Activated B cell treated with CpG ODN at 0.5 μM for 24 hours (primary cell): Measurements from ENCODE around the gene KCNJ9. TPM values are rescaled to one million over a fixed set of nuclear protein-coding genes. Genes with fewer than 3 reads are reported as not detected.

Experiments
- ATAC-seq: fragments of 200-7000 bp; cut with Tn5 transposase; one replicate; pipeline ENCODE4 v1.10.0; 2021; ENCODE audit warnings: low read depth, mild to moderate bottlenecking, moderate library complexity
- CTCF ChIA-PET: fragments of 350-600 bp; sonication (Branson Sonifier 250); formaldehyde crosslinking; loops from one replicate; lab custom pipeline; 2021; ENCODE audit warnings: antibody characterized with exemption; lab: Charles Lee
- POLR2A ChIA-PET: fragments of 350-600 bp; sonication (Branson Sonifier 250); formaldehyde crosslinking; loops from one replicate; lab custom pipeline; 2021; ENCODE audit warnings: antibody characterized with exemption; lab: Charles Lee
- DNase-seq: peaks from one replicate; pipeline ENCODE4 v3.0.0; 2022
- H3K27ac Mint-ChIP-seq: one replicate; pipeline ENCODE4 v1.8.0; 2020; ENCODE audit warnings: mixed read lengths
- H3K27me3 Mint-ChIP-seq: one replicate; pipeline ENCODE4 v1.8.0; 2021; ENCODE audit warnings: mixed read lengths
- H3K36me3 Mint-ChIP-seq: one replicate; pipeline ENCODE4 v1.8.0; 2021; ENCODE audit warnings: low read depth, mixed read lengths
- H3K4me1 Mint-ChIP-seq: one replicate; pipeline ENCODE4 v1.8.0; 2021; ENCODE audit warnings: mixed read lengths
- H3K4me3 Mint-ChIP-seq: one replicate; pipeline ENCODE4 v1.8.0; 2020; ENCODE audit warnings: mild to moderate bottlenecking, mixed read lengths
- H3K9me3 Mint-ChIP-seq: one replicate; pipeline ENCODE4 v1.8.0; 2020; ENCODE audit warnings: mixed read lengths
- CTCF ChIP-seq: fragments of 200-600 bp; IDR thresholded peaks from one replicate; pipeline ENCODE4 v1.8.0; 2022; ENCODE audit warnings: antibody characterized with exemption, mild to moderate bottlenecking
- intact Hi-C: fragments of 100-400 bp; cut with micrococcal nuclease; formaldehyde crosslinking; loops from one replicate; pipeline ENCODE4 v1.15.1; 2024
- total RNA-seq: library from RNA; stranded (reverse); gene quantifications from 2 replicates; pipeline ENCODE4 v1.2.3, GENCODE V29; 2022

Gene KCNJ9
- total RNA-seq, 1 donor from 2014 or later: not detected

GRCh38 chr1:160061369-160062229 lies 19.7 kb upstream of the KCNJ9 start:
- intact Hi-C loops: no loop called here

GRCh38 chr1:160062230-160062532 lies 19.2 kb upstream of the KCNJ9 start:
- Mint-ChIP-seq H3K4me3 (no peak overlapping the region), H3K4me1 (no peaks in the 10 kb centered on the region), H3K36me3 (no peaks in the 10 kb centered on the region), H3K9me3 (no peaks in the 10 kb centered on the region), H3K27me3 (peaks cover 30% of the 10 kb centered on the region), H3K27ac (no peak overlapping the region)
- DNase-seq (no peak), ATAC-seq (no peak)
- ChIA-PET CTCF (no interaction called here), POLR2A (no interaction called here)
- TF ChIP-seq CTCF: no peak
- intact Hi-C loops: no loop called here

More at GRCh38 chr1:160061369-160062229, 19.7 kb upstream of the KCNJ9 start:
- Mint-ChIP-seq H3K4me3 (no peak overlapping the region), H3K4me1 (no peaks in the 10 kb centered on the region), H3K36me3 (no peaks in the 10 kb centered on the region), H3K27me3 (peaks cover 31% of the 10 kb centered on the region), H3K9me3 (no peaks in the 10 kb centered on the region), H3K27ac (no peak overlapping the region)
- TF ChIP-seq CTCF: no peak
- DNase-seq: no peak
- ChIA-PET POLR2A (no interaction called here), CTCF (interaction anchor here (1.8 kb wide), 1 partner anchor 17 kb away, joined by 6 read pairs; no protein-coding TSS in a partner anchor)
- ATAC-seq: no peak

- ChIA-PET POLR2A (no interaction called here), CTCF (no interaction called here)
- H3K36me3 Mint-ChIP-seq: no peaks in the 10 kb centered on the region
- H3K27ac Mint-ChIP-seq: no peak overlapping the region
- TF ChIP-seq CTCF: no peak
- intact Hi-C loops: no loop called here
- no peak for DNase-seq
- H3K9me3 Mint-ChIP-seq: no peaks in the 10 kb centered on the region
- H3K27me3 Mint-ChIP-seq: peaks cover 28% of the 10 kb centered on the region
- H3K4me1 Mint-ChIP-seq: no peaks in the 10 kb centered on the region
- ATAC-seq: no peak
- no peak overlapping the region for H3K4me3 Mint-ChIP-seq
Measured at GRCh38 chr1:160063176-160063575, 18.2 kb upstream of the KCNJ9 start.

- no peaks in the 10 kb centered on the region for H3K36me3 Mint-ChIP-seq
- no peak for DNase-seq
- ChIA-PET POLR2A (no interaction called here), CTCF (interaction anchor here (0.9 kb wide), 1 partner anchor 14 kb away, joined by 3 read pairs; no protein-coding TSS in a partner anchor)
- H3K4me3 Mint-ChIP-seq: no peak overlapping the region
- no peaks in the 10 kb centered on the region for H3K4me1 Mint-ChIP-seq
- TF ChIP-seq CTCF: no peak
- H3K27me3 Mint-ChIP-seq: peaks cover 36% of the 10 kb centered on the region
- ATAC-seq: no peak
- no peak overlapping the region for H3K27ac Mint-ChIP-seq
- intact Hi-C loops: no loop called here
- H3K9me3 Mint-ChIP-seq: no peaks in the 10 kb centered on the region
Measured at GRCh38 chr1:160064164-160064563, 17.2 kb upstream of the KCNJ9 start.

- ATAC-seq: no peak
- intact Hi-C loops: no loop called here
- Mint-ChIP-seq H3K36me3 (no peaks in the 10 kb centered on the region), H3K4me3 (no peak overlapping the region), H3K27ac (no peak overlapping the region), H3K4me1 (no peaks in the 10 kb centered on the region), H3K9me3 (no peaks in the 10 kb centered on the region), H3K27me3 (peaks cover 34% of the 10 kb centered on the region)
- no peak for DNase-seq
- CTCF ChIA-PET: no interaction called here
- POLR2A ChIA-PET: no interaction called here
- TF ChIP-seq CTCF: no peak
Measured at GRCh38 chr1:160064746-160065145, 16.6 kb upstream of the KCNJ9 start.
